Keratinocyte (primary cell): ENCODE results near the gene GINS2. TPM values are rescaled to one million over a fixed set of nuclear protein-coding genes. Genes with fewer than 3 reads are reported as not detected.

Experiments
- DNase-seq: peaks from one replicate; pipeline ENCODE4 v3.0.0-alpha.2; 2011; ENCODE audit warnings: low read depth, missing footprints, low spot score
- FAIRE-seq: peaks from 2 replicates; lab custom pipeline; 2011; peaks lifted over from hg19 to GRCh38; lab: Jason Lieb, UNC
- H2AFZ ChIP-seq: 2 replicates; pipeline ENCODE4 v1.6.0; 2012; ENCODE audit warnings: low read length, control low read depth, inconsistent platforms; ENCODE audit not compliant: control insufficient read depth
- H3K27ac ChIP-seq: 2 replicates; pipeline ENCODE4 v1.5.1; 2011; ENCODE audit warnings: low read length; ENCODE audit not compliant: control insufficient read depth, insufficient read depth
- H3K27me3 ChIP-seq: 3 replicates; pipeline ENCODE4 v1.6.0; 2011; ENCODE audit warnings: low read length; ENCODE audit not compliant: control insufficient read depth, insufficient read depth; ENCODE audit errors: extremely low read depth
- H3K36me3 ChIP-seq, 2 experiments: 2 replicates in 1 of 2; 3 replicates in 1 of 2; pipeline ENCODE4 v1.5.1; 2011; ENCODE audit warnings: low read length in 2 of 2, mild to moderate bottlenecking in 1 of 2; ENCODE audit not compliant: control insufficient read depth in 2 of 2, insufficient read depth in 2 of 2; ENCODE audit errors: extremely low read depth in 1 of 2
- H3K4me1 ChIP-seq: 3 replicates; pipeline ENCODE4 v1.5.1; 2011; ENCODE audit warnings: low read length; ENCODE audit not compliant: control insufficient read depth, insufficient read depth; ENCODE audit errors: extremely low read depth
- H3K4me2 ChIP-seq: 3 replicates; pipeline ENCODE4 v1.6.0; 2011; ENCODE audit warnings: low read depth, low read length; ENCODE audit not compliant: control insufficient read depth, insufficient read depth; ENCODE audit errors: extremely low read depth
- H3K4me3 ChIP-seq, 3 experiments: fragments of 200-600 bp in 1 of 3; sonication (generic) in 1 of 3; 2 replicates in 2 of 3; 3 replicates in 1 of 3; pipeline ENCODE4 v1.5.1; 2011 to 2016; ENCODE audit warnings: low read length in 3 of 3, mild to moderate bottlenecking in 3 of 3, control low read depth in 2 of 3, inconsistent platforms in 1 of 3, low read depth in 1 of 3, mixed read lengths in 1 of 3, mixed run types in 1 of 3, moderate library complexity in 1 of 3; ENCODE audit not compliant: control insufficient read depth in 2 of 3, insufficient read depth in 2 of 3; ENCODE audit errors: extremely low read depth in 1 of 3
- H3K79me2 ChIP-seq: 2 replicates; pipeline ENCODE4 v1.6.0; 2012; ENCODE audit warnings: low read length; ENCODE audit not compliant: control insufficient read depth, insufficient read depth
- H3K9ac ChIP-seq: 3 replicates; pipeline ENCODE4 v1.6.0; 2011; ENCODE audit warnings: low read length; ENCODE audit not compliant: control insufficient read depth, insufficient read depth; ENCODE audit errors: extremely low read depth
- H3K9me1 ChIP-seq: 3 replicates; pipeline ENCODE4 v1.6.0; 2011; ENCODE audit warnings: low read length; ENCODE audit not compliant: control insufficient read depth, insufficient read depth; ENCODE audit errors: extremely low read depth
- H3K9me3 ChIP-seq: 2 replicates; pipeline ENCODE4 v1.5.1; 2012; ENCODE audit warnings: low read depth, low read length; ENCODE audit not compliant: control insufficient read depth
- H4K20me1 ChIP-seq: 3 replicates; pipeline ENCODE4 v1.6.0; 2011; ENCODE audit warnings: low read length; ENCODE audit not compliant: control insufficient read depth, insufficient read depth; ENCODE audit errors: extremely low read depth
- EZH2 ChIP-seq: IDR thresholded peaks from one replicate; pipeline ENCODE4 v1.6.1; 2012; ENCODE audit warnings: inconsistent platforms, mild to moderate bottlenecking, low read length, moderate library complexity
- dilution Hi-C: fragments of 300-500 bp; cut with MboI; formaldehyde crosslinking; loops from one replicate; pipeline ENCODE4 v1.7.0; 2020; ENCODE audit warnings: low sequenced_read_pairs; ENCODE audit not compliant: extremely low pct_ligation_motif_present
- polyA plus RNA-seq, 5 experiments: library from polyadenylated mRNA; depleted of rRNA in 3 of 5; stranded (reverse) in 3 of 5; stranded (forward) in 1 of 5; unstranded in 1 of 5; fragments of >200 nt; gene quantifications; 1 replicate in 1 of 5; 2 replicates in 3 of 5; 3 replicates in 1 of 5; pipeline versions ENCODE4 v1.2.1 to v1.2.3, GENCODE V29; 2011 to 2012; ENCODE audit warnings: missing spikeins in 2 of 5, low read depth in 1 of 5, low replicate concordance in 1 of 5
- TF ChIP-seq, protein P1 (sequence below), 3 experiments: IDR thresholded peaks in 1 of 3; conservative IDR thresholded peaks in 1 of 3; optimal IDR thresholded peaks in 1 of 3; 2 replicates in 2 of 3; 3 replicates in 1 of 3; pipeline versions ENCODE3 to v1.5.1; 2011; ENCODE audit warnings: low read length in 3 of 3, mild to moderate bottlenecking in 3 of 3, moderate library complexity in 2 of 3, control low read depth in 1 of 3, inconsistent platforms in 1 of 3; ENCODE audit not compliant: insufficient read depth in 2 of 3; ENCODE audit errors: extremely low read depth in 1 of 3

Gene GINS2
- polyA plus RNA-seq, 1 donor (not counting 4 experiments of a cell fraction or from before 2014, with no cell fraction given), result 11.2 TPM

GRCh38 chr16:85649411-85650134 lies 39.2 kb downstream of the GINS2 start:
- no peaks in the 10 kb centered on the region for H3K79me2 ChIP-seq
- dilution Hi-C loops, result no loop called here
- peaks cover 10% of the 10 kb centered on the region for H4K20me1 ChIP-seq
- no peak overlapping the region for H3K27ac ChIP-seq
- no peaks in the 10 kb centered on the region for H3K9me3 ChIP-seq
- TF ChIP-seq EZH2, result no peak
- TF ChIP-seq, protein P1, sequence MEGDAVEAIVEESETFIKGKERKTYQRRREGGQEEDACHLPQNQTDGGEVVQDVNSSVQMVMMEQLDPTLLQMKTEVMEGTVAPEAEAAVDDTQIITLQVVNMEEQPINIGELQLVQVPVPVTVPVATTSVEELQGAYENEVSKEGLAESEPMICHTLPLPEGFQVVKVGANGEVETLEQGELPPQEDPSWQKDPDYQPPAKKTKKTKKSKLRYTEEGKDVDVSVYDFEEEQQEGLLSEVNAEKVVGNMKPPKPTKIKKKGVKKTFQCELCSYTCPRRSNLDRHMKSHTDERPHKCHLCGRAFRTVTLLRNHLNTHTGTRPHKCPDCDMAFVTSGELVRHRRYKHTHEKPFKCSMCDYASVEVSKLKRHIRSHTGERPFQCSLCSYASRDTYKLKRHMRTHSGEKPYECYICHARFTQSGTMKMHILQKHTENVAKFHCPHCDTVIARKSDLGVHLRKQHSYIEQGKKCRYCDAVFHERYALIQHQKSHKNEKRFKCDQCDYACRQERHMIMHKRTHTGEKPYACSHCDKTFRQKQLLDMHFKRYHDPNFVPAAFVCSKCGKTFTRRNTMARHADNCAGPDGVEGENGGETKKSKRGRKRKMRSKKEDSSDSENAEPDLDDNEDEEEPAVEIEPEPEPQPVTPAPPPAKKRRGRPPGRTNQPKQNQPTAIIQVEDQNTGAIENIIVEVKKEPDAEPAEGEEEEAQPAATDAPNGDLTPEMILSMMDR (optimal IDR thresholded peaks at IDR 0.05 in 1 of 3, IDR thresholded peaks at IDR 0.05 in 1 of 3, conservative IDR thresholded peaks at IDR 0.05 in 1 of 3; ENCODE audit: extremely low read depth in 1 of 3, insufficient read depth in 2 of 3, low read length in 3 of 3), result no peak
- peaks cover 13% of the 10 kb centered on the region for H3K4me1 ChIP-seq
- no peak overlapping the region for H3K4me3 ChIP-seq
- no peak for DNase-seq
- no peak overlapping the region for H3K4me2 ChIP-seq
- no peak for FAIRE-seq
- no peak overlapping the region for H3K9ac ChIP-seq
- peaks cover 0 to 6% of the 10 kb centered on the region in 2 experiments for H3K36me3 ChIP-seq
- no peaks in the 10 kb centered on the region for H3K27me3 ChIP-seq
- no peak overlapping the region for H2AFZ ChIP-seq
- H3K9me1 ChIP-seq, result no peaks in the 10 kb centered on the region

GRCh38 chr16:85648805-85649204 lies 39.9 kb downstream of the GINS2 start:
- Histone ChIP-seq H3K36me3 (peaks cover 0 to 6% of the 10 kb centered on the region in 2 experiments), H3K9ac (no peak overlapping the region), H2AFZ (no peak overlapping the region), H3K4me3 (no peak overlapping the region), H3K9me1 (no peaks in the 10 kb centered on the region), H3K79me2 (no peaks in the 10 kb centered on the region), H3K9me3 (no peaks in the 10 kb centered on the region), H3K27me3 (peaks cover 3% of the 10 kb centered on the region), H3K4me1 (peaks cover 13% of the 10 kb centered on the region), H3K27ac (no peak overlapping the region), H4K20me1 (peaks cover 13% of the 10 kb centered on the region), H3K4me2 (no peak overlapping the region)
- TF ChIP-seq, protein P1 (optimal IDR thresholded peaks at IDR 0.05 in 1 of 3, IDR thresholded peaks at IDR 0.05 in 1 of 3, conservative IDR thresholded peaks at IDR 0.05 in 1 of 3; ENCODE audit: extremely low read depth in 1 of 3, insufficient read depth in 2 of 3, low read length in 3 of 3), result no peak
- TF ChIP-seq EZH2, result no peak
- FAIRE-seq, result no peak
- DNase-seq, result no peak
- dilution Hi-C loops, result no loop called here
